Activated T-helper 1 cell treated with anti-CD3 and anti-CD28 coated beads, Interleukin-12 subunit alpha, Interleukin-12 subunit beta, Interleukin-2, Interleukin-4 antibody, amounts not matched to agents 30 ng/mL and 10 ng/mL and 1 ng/mL, durations not matched to agents 14 hours and 24 hours and 36 hours (primary cell): ENCODE results near the gene TTC39B. TPM values are rescaled to one million over a fixed set of nuclear protein-coding genes. Genes with fewer than 3 reads are reported as not detected.

Experiments used
- DNase-seq: peaks from one replicate; pipeline ENCODE4 v3.0.0; 2021; ENCODE audit warnings: low spot score
- H3K27ac Mint-ChIP-seq: one replicate; pipeline ENCODE4 v1.8.0; 2021; ENCODE audit warnings: mild to moderate bottlenecking, mixed read lengths
- H3K27me3 Mint-ChIP-seq: one replicate; pipeline ENCODE4 v1.8.0; 2022; ENCODE audit warnings: mild to moderate bottlenecking, moderate library complexity, mixed read lengths; ENCODE audit not compliant: insufficient read depth
- H3K36me3 Mint-ChIP-seq: one replicate; pipeline ENCODE4 v1.8.0; 2021; ENCODE audit warnings: low read depth, mixed read lengths
- H3K4me1 Mint-ChIP-seq: one replicate; pipeline ENCODE4 v1.8.0; 2021; ENCODE audit warnings: low read depth, mixed read lengths
- H3K4me3 Mint-ChIP-seq: one replicate; pipeline ENCODE4 v1.8.0; 2021; ENCODE audit warnings: mild to moderate bottlenecking, moderate library complexity, mixed read lengths
- H3K9me3 Mint-ChIP-seq: one replicate; pipeline ENCODE4 v1.8.0; 2021; ENCODE audit warnings: mixed read lengths
- intact Hi-C: fragments of 100-400 bp; cut with micrococcal nuclease; formaldehyde crosslinking; loops from one replicate; pipeline ENCODE4 v1.15.1; 2024
- total RNA-seq: library from RNA; stranded (reverse); gene quantifications from 2 replicates; pipeline ENCODE4 v1.2.3, GENCODE V29; 2022

The TTC39B gene
- total RNA-seq, 1 donor from 2014 or later = 23.8 TPM

GRCh38 chr9:15115702-15116101 is 191.3 kb downstream of the TTC39B start:
- peaks cover 10% of the 10 kb centered on the region for H3K27me3 Mint-ChIP-seq
- intact Hi-C loops = no loop called here
- no peaks in the 10 kb centered on the region for H3K36me3 Mint-ChIP-seq

DNA sequence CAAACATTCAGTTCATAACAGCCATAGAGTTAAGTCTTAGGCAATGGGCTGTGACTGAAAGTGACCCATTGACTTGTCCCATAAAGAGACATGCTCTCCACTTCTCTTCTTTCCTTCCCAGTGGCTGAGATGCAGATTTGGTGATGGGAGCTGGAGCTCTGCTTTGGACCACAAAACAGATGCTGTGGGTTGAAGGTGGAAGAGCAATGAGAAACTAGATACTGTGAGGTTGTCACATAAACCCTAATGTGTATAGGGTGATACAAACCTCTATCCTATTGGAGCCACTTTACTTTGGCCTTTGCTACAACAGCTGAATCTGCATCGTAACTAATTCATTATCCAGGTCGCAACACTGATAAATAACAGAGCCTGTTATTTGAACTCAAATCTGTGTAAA is 192.0 kb downstream of the TTC39B start:
- no peak for DNase-seq
- Mint-ChIP-seq H3K9me3 (no peaks in the 10 kb centered on the region), H3K27me3 (peaks cover 7% of the 10 kb centered on the region), H3K4me1 (no peaks in the 10 kb centered on the region), H3K36me3 (no peaks in the 10 kb centered on the region), H3K27ac (no peak overlapping the region), H3K4me3 (no peak overlapping the region)
- intact Hi-C loops = no loop called here

More at GRCh38 chr9:15115702-15116101, 191.3 kb downstream of the TTC39B start:
- DNase-seq = no peak
- Mint-ChIP-seq H3K9me3 (no peaks in the 10 kb centered on the region), H3K27ac (no peak overlapping the region), H3K4me3 (no peak overlapping the region), H3K4me1 (no peaks in the 10 kb centered on the region)

Other genes starting within 250 kb of the TTC39B start
- gene SNAPC3, start 115.7 kb upstream of the TTC39B start, total RNA-seq = 27.1 and 30.5 TPM in 2 replicates
- gene PSIP1, start 203.8 kb upstream of the TTC39B start, total RNA-seq = 90.6 and 95.3 TPM in 2 replicates
- gene CCDC171, start 245.8 kb upstream of the TTC39B start, total RNA-seq = 1.4 and 2.0 TPM in 2 replicates